HepG2 (cell line): ENCODE measurements around the gene ARHGEF16. TPM values are rescaled to one million over a fixed set of nuclear protein-coding genes. Genes with fewer than 3 reads are reported as not detected.

ENCODE experiments used
- CEBPZ ChIP-seq: IDR thresholded peaks from 2 replicates; pipeline ENCODE4 v1.6.1; 2012; ENCODE audit warnings: low read length, improper control_type of control experiment
- CSRNP2 ChIP-seq: sonication (generic); formaldehyde crosslinking; conservative IDR thresholded peaks from 2 replicates; pipeline ENCODE4 v1.8.0; 2022; ENCODE audit warnings: low read depth, missing genetic modification reagents
- GTF2F1 ChIP-seq: fragments of 150-350 bp; IDR thresholded peaks from 2 replicates; pipeline ENCODE4 v1.6.1; 2014; ENCODE audit warnings: low read length
- HINFP ChIP-seq: sonication (generic); formaldehyde crosslinking; IDR thresholded peaks from 2 replicates; pipeline ENCODE4 v1.4.0; 2020; ENCODE audit warnings: low read depth, mild to moderate bottlenecking, missing genetic modification reagents
- HNF1B ChIP-seq: sonication (generic); formaldehyde crosslinking; IDR thresholded peaks from 2 replicates; pipeline ENCODE4 v1.5.1; 2020; ENCODE audit warnings: mild to moderate bottlenecking, moderate library complexity, missing genetic modification reagents
- HNRNPH1 ChIP-seq: fragments of 200-400 bp; formaldehyde crosslinking; optimal IDR thresholded peaks from 2 replicates; pipeline ENCODE3; 2017; ENCODE audit warnings: mild to moderate bottlenecking, low read depth, low read length
- KLF13 ChIP-seq: sonication (generic); formaldehyde crosslinking; IDR thresholded peaks from 2 replicates; pipeline ENCODE4 v1.4.0; 2020; ENCODE audit warnings: mild to moderate bottlenecking, missing genetic modification reagents
- MIER3 ChIP-seq: IDR thresholded peaks from 2 replicates; pipeline ENCODE4 v1.6.1; 2016; ENCODE audit warnings: missing compliant biosample characterization, borderline replicate concordance
- NCOA1 ChIP-seq: sonication (generic); formaldehyde crosslinking; IDR thresholded peaks from 2 replicates; pipeline ENCODE4 v1.9.0; 2021; ENCODE audit warnings: missing genetic modification reagents
- RFXANK ChIP-seq: IDR thresholded peaks from 2 replicates; pipeline ENCODE4 v1.6.1; 2016
- SMARCE1 ChIP-seq: fragments of 450-650 bp; IDR thresholded peaks from 2 replicates; pipeline ENCODE4 v1.6.1; 2017; ENCODE audit warnings: borderline replicate concordance
- U2AF1 ChIP-seq: fragments of 200-400 bp; formaldehyde crosslinking; optimal IDR thresholded peaks from 2 replicates; pipeline ENCODE3; 2017; ENCODE audit warnings: mild to moderate bottlenecking, low read depth, low read length
- ZBTB7B ChIP-seq: sonication (generic); formaldehyde crosslinking; IDR thresholded peaks from 2 replicates; pipeline ENCODE4 v1.4.0; 2020; ENCODE audit warnings: missing genetic modification reagents
- ZMYM2 ChIP-seq: sonication (generic); formaldehyde crosslinking; IDR thresholded peaks from 2 replicates; pipeline ENCODE4 v1.8.0; 2022; ENCODE audit warnings: mild to moderate bottlenecking, missing genetic modification reagents
- ZNF232 ChIP-seq: sonication (generic); formaldehyde crosslinking; IDR thresholded peaks from 2 replicates; pipeline ENCODE4 v1.4.0; 2020; ENCODE audit warnings: missing genetic modification reagents, borderline replicate concordance
- ZNF382 ChIP-seq: sonication (generic); formaldehyde crosslinking; IDR thresholded peaks from 2 replicates; pipeline ENCODE4 v1.5.0; 2020; ENCODE audit warnings: missing genetic modification reagents, mild to moderate bottlenecking, borderline replicate concordance
- ZNF431 ChIP-seq: sonication (generic); formaldehyde crosslinking; IDR thresholded peaks from 2 replicates; pipeline ENCODE4 v1.9.0; 2022; ENCODE audit warnings: missing genetic modification reagents, low read depth, mild to moderate bottlenecking, borderline replicate concordance
- ZNF598 ChIP-seq: sonication (generic); formaldehyde crosslinking; IDR thresholded peaks from 2 replicates; pipeline ENCODE4 v1.5.1; 2020; ENCODE audit warnings: mild to moderate bottlenecking, missing genetic modification reagents, borderline replicate concordance
- ZNF660 ChIP-seq: sonication (generic); formaldehyde crosslinking; IDR thresholded peaks from 2 replicates; pipeline ENCODE4 v1.5.1; 2020; ENCODE audit warnings: mild to moderate bottlenecking, low read depth, missing genetic modification reagents, borderline replicate concordance
- ZNF784 ChIP-seq: sonication (generic); formaldehyde crosslinking; IDR thresholded peaks from 2 replicates; pipeline ENCODE4 v1.5.1; 2020; ENCODE audit warnings: missing genetic modification reagents, mild to moderate bottlenecking, borderline replicate concordance
- polyA plus RNA-seq, 8 experiments: library from polyadenylated mRNA; depleted of rRNA in 3 of 8; stranded (reverse) in 7 of 8; unstranded in 1 of 8; fragments of >200 nt; fragmentation: Illumina TruSeq in 4 of 8; extraction: Trizol in 4 of 8; gene quantifications; 2 replicates each; pipeline versions ENCODE4 v1.2.1 to v1.2.3, GENCODE V29; 2011 to 2016; ENCODE audit warnings: low read depth in 4 of 8, missing spikeins in 1 of 8, mixed read lengths in 1 of 8; ENCODE audit not compliant: insufficient read depth in 1 of 8
- total RNA-seq, 5 experiments: library from RNA; depleted of rRNA; stranded (reverse); fragments of >200 nt; fragmentation: Illumina TruSeq; extraction: Trizol; gene quantifications; 2 replicates each; pipeline ENCODE4 v1.2.3, GENCODE V29; 2016; ENCODE audit warnings: low read depth in 1 of 5

The ARHGEF16 gene
- total and polyA plus RNA-seq, 2 of the 13 experiments (the other 11 are each of a cell fraction or from before 2014, with no cell fraction given): 20.3 to 39.9 TPM

GRCh38 chr1:3457910-3458883 lies 3.7 kb downstream of the ARHGEF16 start (continued):
- no peak for TF ChIP-seq ZNF660
- TF ChIP-seq SMARCE1: no peak
- TF ChIP-seq HNF1B (CRISPR knock-in tag): peak; percentile 45
- no peak for TF ChIP-seq RFXANK (CRISPR knock-in tag)
- TF ChIP-seq ZNF431 (CRISPR knock-in tag): no peak
- TF ChIP-seq MIER3 (CRISPR knock-in tag): no peak
- no peak; the same call in 1 of the 2 replicates for TF ChIP-seq ZBTB7B (CRISPR knock-in tag)
- no peak for TF ChIP-seq CEBPZ
- no peak for TF ChIP-seq ZNF598
- TF ChIP-seq ZNF784: no peak
- TF ChIP-seq GTF2F1: no peak
- TF ChIP-seq HNRNPH1: no peak
- no peak for TF ChIP-seq U2AF1
- peak; percentile 24; the same call in 1 of the 2 replicates for TF ChIP-seq HINFP (CRISPR knock-in tag)
- TF ChIP-seq ZNF382 (CRISPR knock-in tag): no peak
- TF ChIP-seq ZNF232: no peak; the same call in 1 of the 2 replicates
- no peak for TF ChIP-seq CSRNP2 (CRISPR knock-in tag)
- TF ChIP-seq KLF13: no peak
- TF ChIP-seq NCOA1 (CRISPR knock-in tag): no peak
- no peak; the same call in 1 of the 2 replicates for TF ChIP-seq ZMYM2 (CRISPR knock-in tag)
